WTC11 (cell line): Measurements from ENCODE around the gene PSMG1. TPM values are rescaled to one million over a fixed set of nuclear protein-coding genes. Genes with fewer than 3 reads are reported as not detected.

Experiments
- ATAC-seq: fragments of 200-7000 bp; cut with Tn5 transposase; 2 replicates; pipeline ENCODE4 v1.10.0; 2021; ENCODE audit warnings: mild to moderate bottlenecking, moderate library complexity
- CTCF ChIA-PET: fragments of 300-600 bp; sonication (Branson Sonifier 250); formaldehyde crosslinking; loops from one replicate; lab custom pipeline; 2021; ENCODE audit warnings: antibody characterized with exemption; lab: Charles Lee
- POLR2A ChIA-PET: fragments of 350-600 bp; sonication (Branson Sonifier 250); formaldehyde crosslinking; loops from one replicate; lab custom pipeline; 2021; ENCODE audit warnings: antibody characterized with exemption; lab: Charles Lee
- DNase-seq: peaks from one replicate; pipeline ENCODE4 v3.0.0; 2021; ENCODE audit warnings: low spot score
- H3K27ac Mint-ChIP-seq: 2 replicates; pipeline ENCODE4 v1.8.0; 2021; ENCODE audit warnings: mixed read lengths
- H3K27me3 Mint-ChIP-seq: 2 replicates; pipeline ENCODE4 v1.8.0; 2021; ENCODE audit warnings: low read depth, mild to moderate bottlenecking, moderate library complexity, mixed read lengths
- H3K36me3 Mint-ChIP-seq: 2 replicates; pipeline ENCODE4 v1.8.0; 2021; ENCODE audit warnings: mixed read lengths
- H3K4me1 Mint-ChIP-seq: 2 replicates; pipeline ENCODE4 v1.8.0; 2022; ENCODE audit warnings: mixed read lengths
- H3K4me3 Mint-ChIP-seq: 2 replicates; pipeline ENCODE4 v1.8.0; 2021; ENCODE audit warnings: mild to moderate bottlenecking, moderate library complexity, mixed read lengths
- H3K9me3 Mint-ChIP-seq: 2 replicates; pipeline ENCODE4 v1.8.0; 2021; ENCODE audit warnings: mixed read lengths
- ATF3 ChIP-seq: sonication (generic); formaldehyde crosslinking; conservative IDR thresholded peaks from 2 replicates; pipeline ENCODE4 v1.8.1; 2022; ENCODE audit warnings: mild to moderate bottlenecking, missing genetic modification reagents
- ATF6 ChIP-seq: sonication (generic); formaldehyde crosslinking; IDR thresholded peaks from 2 replicates; pipeline ENCODE4 v1.8.1; 2023; ENCODE audit warnings: mild to moderate bottlenecking, missing genetic modification reagents
- E2F4 ChIP-seq: sonication (generic); formaldehyde crosslinking; IDR thresholded peaks from 2 replicates; pipeline ENCODE4 v1.8.1; 2022; ENCODE audit warnings: low read depth, mild to moderate bottlenecking, moderate library complexity, missing genetic modification reagents, borderline replicate concordance
- E2F5 ChIP-seq: sonication (generic); formaldehyde crosslinking; IDR thresholded peaks from 2 replicates; pipeline ENCODE4 v1.8.1; 2022; ENCODE audit warnings: mild to moderate bottlenecking, moderate library complexity, missing genetic modification reagents
- EMX1 ChIP-seq: fragments of 250-450 bp; sonication (Bioruptor Pico); IDR thresholded peaks from 2 replicates; pipeline ENCODE4 v1.8.0; 2021; ENCODE audit warnings: mild to moderate bottlenecking
- FOXP1 ChIP-seq: sonication (generic); formaldehyde crosslinking; IDR thresholded peaks from 2 replicates; pipeline ENCODE4 v1.8.0; 2022; ENCODE audit warnings: missing genetic modification reagents, mild to moderate bottlenecking, moderate library complexity, borderline replicate concordance
- HMGXB4 ChIP-seq: sonication (generic); formaldehyde crosslinking; IDR thresholded peaks from 2 replicates; pipeline ENCODE4 v1.8.1; 2023; ENCODE audit warnings: mild to moderate bottlenecking, moderate library complexity, missing genetic modification reagents
- JUN ChIP-seq: sonication (generic); formaldehyde crosslinking; IDR thresholded peaks from 2 replicates; pipeline ENCODE4 v1.8.0; 2023; ENCODE audit warnings: mild to moderate bottlenecking, missing genetic modification reagents
- MLX ChIP-seq: sonication (generic); formaldehyde crosslinking; IDR thresholded peaks from 2 replicates; pipeline ENCODE4 v1.8.1; 2023; ENCODE audit warnings: mild to moderate bottlenecking, missing genetic modification reagents, moderate library complexity
- NR1H2 ChIP-seq: sonication (generic); formaldehyde crosslinking; IDR thresholded peaks from 2 replicates; pipeline ENCODE4 v1.9.0; 2021; ENCODE audit warnings: mild to moderate bottlenecking, moderate library complexity, missing genetic modification reagents
- NR2C2 ChIP-seq: sonication (generic); formaldehyde crosslinking; IDR thresholded peaks from 2 replicates; pipeline ENCODE4 v1.8.0; 2022; ENCODE audit warnings: mild to moderate bottlenecking, missing genetic modification reagents
- OVOL2 ChIP-seq: fragments of 250-450 bp; sonication (Bioruptor Pico); IDR thresholded peaks from 2 replicates; pipeline ENCODE4 v1.9.0; 2021; ENCODE audit warnings: mild to moderate bottlenecking, borderline replicate concordance
- RELA ChIP-seq: sonication (generic); formaldehyde crosslinking; IDR thresholded peaks from 2 replicates; pipeline ENCODE4 v1.8.1; 2022; ENCODE audit warnings: missing genetic modification reagents, mild to moderate bottlenecking, borderline replicate concordance
- TEAD1 ChIP-seq: sonication (generic); formaldehyde crosslinking; IDR thresholded peaks from 2 replicates; pipeline ENCODE4 v1.8.0; 2022; ENCODE audit warnings: mild to moderate bottlenecking, missing genetic modification reagents
- USF2 ChIP-seq: sonication (generic); formaldehyde crosslinking; IDR thresholded peaks from 2 replicates; pipeline ENCODE4 v1.8.1; 2023; ENCODE audit warnings: mild to moderate bottlenecking, missing genetic modification reagents, moderate library complexity
- ZBTB21 ChIP-seq: sonication (generic); formaldehyde crosslinking; IDR thresholded peaks from 2 replicates; pipeline ENCODE4 v1.8.1; 2023; ENCODE audit warnings: mild to moderate bottlenecking, missing genetic modification reagents, borderline replicate concordance
- ZBTB43 ChIP-seq: sonication (generic); formaldehyde crosslinking; IDR thresholded peaks from 2 replicates; pipeline ENCODE4 v1.8.1; 2023; ENCODE audit warnings: mild to moderate bottlenecking, missing genetic modification reagents
- ZMAT4 ChIP-seq: fragments of 250-450 bp; sonication (Bioruptor Pico); IDR thresholded peaks from 2 replicates; pipeline ENCODE4 v1.9.0; 2021; ENCODE audit warnings: mild to moderate bottlenecking
- ZNF232 ChIP-seq: sonication (generic); formaldehyde crosslinking; IDR thresholded peaks from 2 replicates; pipeline ENCODE4 v1.8.0; 2022; ENCODE audit warnings: mild to moderate bottlenecking, missing genetic modification reagents
- ZNF317 ChIP-seq: sonication (generic); formaldehyde crosslinking; IDR thresholded peaks from 2 replicates; pipeline ENCODE4 v1.8.1; 2023; ENCODE audit warnings: low read depth, mild to moderate bottlenecking, moderate library complexity, missing genetic modification reagents, borderline replicate concordance
- ZNF423 ChIP-seq: fragments of 250-450 bp; sonication (Bioruptor Pico); IDR thresholded peaks from 2 replicates; pipeline ENCODE4 v2.1.2; 2022; ENCODE audit warnings: mild to moderate bottlenecking, moderate library complexity
- total RNA-seq: library from RNA; stranded (reverse); gene quantifications from 3 replicates; pipeline ENCODE4 v1.2.3, GENCODE V29; 2021

PSMG1 gene
- total RNA-seq, 1 experiment from 2014 or later = 70.4 TPM

GRCh38 chr21:39150316-39150715 is 32.9 kb downstream of the PSMG1 start (continued):
- TF ChIP-seq E2F5 (no peak), E2F4 (CRISPR knock-in tag) (no peak), NR2C2 (CRISPR knock-in tag) (no peak)
- TF ChIP-seq, all 79 proteins: peak for 0

- no peak overlapping the region for H3K27ac Mint-ChIP-seq
- peaks cover 5% of the 10 kb centered on the region for H3K9me3 Mint-ChIP-seq
- ChIA-PET CTCF (no interaction called here), POLR2A (no interaction called here)
- no peak for ATAC-seq
- H3K27me3 Mint-ChIP-seq = no peaks in the 10 kb centered on the region; the same call in 1 of the 2 replicates
- no peaks in the 10 kb centered on the region for H3K4me1 Mint-ChIP-seq
- no peak for TF ChIP-seq RELA
- TF ChIP-seq FOXP1 = no peak
- TF ChIP-seq NR1H2 (CRISPR knock-in tag) = no peak
- TF ChIP-seq ZNF317 (CRISPR knock-in tag) = no peak
- H3K4me3 Mint-ChIP-seq = no peak overlapping the region
- no peak for DNase-seq
- H3K36me3 Mint-ChIP-seq = no peaks in the 10 kb centered on the region
Measured at GRCh38 chr21:39149882-39150281, 33.4 kb downstream of the PSMG1 start.

- CTCF ChIA-PET = no interaction called here
- H3K4me3 Mint-ChIP-seq = no peak overlapping the region
- H3K9me3 Mint-ChIP-seq = peaks cover 12% of the 10 kb centered on the region
- TF ChIP-seq HMGXB4 (CRISPR knock-in tag) (no peak), ZMAT4 (no peak), EMX1 (CRISPR knock-in tag) (no peak), ZNF232 (CRISPR knock-in tag) (no peak), TEAD1 (CRISPR knock-in tag) (no peak), JUN (CRISPR knock-in tag) (no peak), ATF6 (CRISPR knock-in tag) (no peak), ZNF423 (no peak), MLX (no peak), OVOL2 (no peak), USF2 (CRISPR knock-in tag) (no peak), ZBTB43 (no peak), ATF3 (no peak), ZBTB21 (CRISPR knock-in tag) (no peak)
- TF ChIP-seq, all 79 proteins: peak for 0
- H3K27ac Mint-ChIP-seq = no peak overlapping the region
- no peaks in the 10 kb centered on the region for H3K4me1 Mint-ChIP-seq
- H3K36me3 Mint-ChIP-seq = no peaks in the 10 kb centered on the region
- POLR2A ChIA-PET = no interaction called here
- no peak for ATAC-seq
- no peaks in the 10 kb centered on the region; the same call in 1 of the 2 replicates for H3K27me3 Mint-ChIP-seq
- no peak for DNase-seq
Measured at GRCh38 chr21:39148975-39149374, 34.3 kb downstream of the PSMG1 start.
